Skin epidermis (tissue), 12 donors: Measurements from ENCODE around the gene CRIM1.
"Not testable (repeated sequence)": the region's sequence is repeated elsewhere in the genome, so short reads cannot be mapped to it uniquely, and the experiment has no call there.

ENCODE experiments used
- H3K27ac ChIP-seq, 21 experiments: fragments of 200-600 bp; sonication (generic) in 11 of 21; one replicate each; pipeline ENCODE4 v1.5.0; 2020; ENCODE audit warnings: mild to moderate bottlenecking in 3 of 21, inconsistent platforms in 2 of 21, moderate library complexity in 2 of 21
- H3K4me3 ChIP-seq, 7 experiments: fragments of 200-600 bp; sonication (generic) in 2 of 7; one replicate each; pipeline ENCODE4 v1.5.0; 2020; ENCODE audit warnings: inconsistent platforms in 2 of 7, mild to moderate bottlenecking in 2 of 7, moderate library complexity in 1 of 7

The CRIM1 gene

GRCh38 chr2:36348721-36349120 lies 6.9 kb upstream of the CRIM1 start:
- H3K27ac ChIP-seq, result no peak overlapping the region
- no peak overlapping the region for H3K4me3 ChIP-seq

GRCh38 chr2:36351291-36351690 lies 4.3 kb upstream of the CRIM1 start:
- H3K27ac ChIP-seq, result no peak overlapping the region
- H3K4me3 ChIP-seq, result no peak overlapping the region

GRCh38 chr2:36351736-36352349 lies 3.7 kb upstream of the CRIM1 start:
- H3K4me3 ChIP-seq, result no peak overlapping the region
- no peak overlapping the region for H3K27ac ChIP-seq

- Histone ChIP-seq H3K4me3 (no peak overlapping the region), H3K27ac (no peak overlapping the region)
These were observed 2.9 kb upstream of the CRIM1 start for GRCh38 chr2:36352701-36353100.

- H3K27ac ChIP-seq, result peak overlapping the region in 14 of 21 experiments; percentile 50 to 89 (median 82)
- peak overlapping the region; percentile 56 to 87 (median 74) for H3K4me3 ChIP-seq
These were observed 797 bp upstream of the CRIM1 start for GRCh38 chr2:36354811-36355150.

- Histone ChIP-seq H3K27ac (peak overlapping the region; percentile 19 to 91 (median 80)), H3K4me3 (peak overlapping the region; percentile 56 to 87 (median 74))
These were observed 316 bp downstream of the CRIM1 start for GRCh38 chr2:36355890-36356297.

GRCh38 chr2:36356298-36356989 lies 866 bp downstream of the CRIM1 start:
- H3K4me3 ChIP-seq, result peak overlapping the region; percentile 56 to 87 (median 74)
- H3K27ac ChIP-seq, result peak overlapping the region in 20 of 21 experiments; percentile 19 to 91 (median 81)

- H3K27ac ChIP-seq, result peak overlapping the region in 20 of 21 experiments; percentile 19 to 91 (median 82)
- peak overlapping the region; percentile 56 to 87 (median 74) for H3K4me3 ChIP-seq
These were observed 1.6 kb downstream of the CRIM1 start for GRCh38 chr2:36356990-36357846.

GRCh38 chr2:36357847-36358659 lies 2.5 kb downstream of the CRIM1 start:
- peak overlapping the region in 17 of 21 experiments; percentile 25 to 91 (median 82) for H3K27ac ChIP-seq
- peak overlapping the region; percentile 56 to 87 (median 74) for H3K4me3 ChIP-seq

- peak overlapping the region in 4 of 21 experiments; percentile 9 to 91 (median 83) for H3K27ac ChIP-seq
- peak overlapping the region in 1 of 7 experiments; percentile 87 for H3K4me3 ChIP-seq
These were observed 3.5 kb downstream of the CRIM1 start for GRCh38 chr2:36359067-36359466.

GRCh38 chr2:36360063-36360462 lies 4.5 kb downstream of the CRIM1 start:
- H3K27ac ChIP-seq, result no peak overlapping the region
- no peak overlapping the region for H3K4me3 ChIP-seq

- H3K27ac ChIP-seq, result no peak overlapping the region
- no peak overlapping the region for H3K4me3 ChIP-seq
These were observed 5.3 kb downstream of the CRIM1 start for GRCh38 chr2:36360834-36361233.

GRCh38 chr2:36361396-36361795 lies 5.8 kb downstream of the CRIM1 start:
- no peak overlapping the region for H3K4me3 ChIP-seq
- H3K27ac ChIP-seq, result peak overlapping the region in 1 of 21 experiments; percentile 22

GRCh38 chr2:36362291-36362690 lies 6.7 kb downstream of the CRIM1 start:
- H3K4me3 ChIP-seq, result no peak overlapping the region
- peak overlapping the region in 7 of 21 experiments; percentile 7 to 61 (median 25) for H3K27ac ChIP-seq

GRCh38 chr2:36363085-36363484 lies 7.5 kb downstream of the CRIM1 start:
- peak overlapping the region in 2 of 21 experiments; percentile 22 to 27 for H3K27ac ChIP-seq
- H3K4me3 ChIP-seq, result not testable (repeated sequence)

GRCh38 chr2:36366491-36367120 lies 11.0 kb downstream of the CRIM1 start:
- peak overlapping the region in 6 of 21 experiments; percentile 14 to 61 (median 34) for H3K27ac ChIP-seq
- H3K4me3 ChIP-seq, result no peak overlapping the region

- H3K4me3 ChIP-seq, result no peak overlapping the region
These were observed 11.9 kb downstream of the CRIM1 start for GRCh38 chr2:36367486-36367885.

GRCh38 chr2:36367895-36368353 lies 12.3 kb downstream of the CRIM1 start:
- Histone ChIP-seq H3K27ac (peak overlapping the region in 9 of 21 experiments; percentile 23 to 66 (median 40)), H3K4me3 (no peak overlapping the region)

More at GRCh38 chr2:36367486-36367885, 11.9 kb downstream of the CRIM1 start:
- H3K27ac ChIP-seq, result peak overlapping the region in 9 of 21 experiments; percentile 24 to 66 (median 43)

GRCh38 chr2:36368438-36368837 lies 12.9 kb downstream of the CRIM1 start:
- no peak overlapping the region for H3K4me3 ChIP-seq
- peak overlapping the region in 8 of 21 experiments; percentile 21 to 59 (median 36) for H3K27ac ChIP-seq
